Suppressor macrophage (primary cell): Measurements from ENCODE around the gene RACGAP1.
A peak's percentile ranks its signal among the peaks of the same experiment; 100 is the strongest.

Experiments
- DNase-seq, 4 experiments: peaks; one replicate each; pipeline ENCODE4 v3.0.0-alpha.2; 2020 to 2022

RACGAP1 gene

GRCh38 chr12:49954863-49955830 lies 70.1 kb downstream of the RACGAP1 start:
- DNase-seq: no peak

- no peak for DNase-seq
Measured at GRCh38 chr12:49953961-49954846, 71.1 kb downstream of the RACGAP1 start.

GRCh38 chr12:49953151-49953550 lies 72.1 kb downstream of the RACGAP1 start:
- DNase-seq: no peak

- peak; percentile 38 to 76 (median 68) for DNase-seq
Measured at GRCh38 chr12:49952391-49953055, 72.8 kb downstream of the RACGAP1 start.

GRCh38 chr12:49951411-49952240 lies 73.7 kb downstream of the RACGAP1 start:
- peak; percentile 16 to 51 (median 34) for DNase-seq

GRCh38 chr12:49950273-49951251 lies 74.7 kb downstream of the RACGAP1 start, which contains the start of gene AQP2:
TSS of gene AQP2 (plus strand) at chr12:49950737. CDS start at chr12:49950831, 94 bp downstream.
- peak in 1 of 4 experiments; percentile 3 for DNase-seq

- peak in 1 of 4 experiments; percentile 0 for DNase-seq
Measured at GRCh38 chr12:49949866-49950265, 75.4 kb downstream of the RACGAP1 start.

GRCh38 chr12:49948866-49949845 lies 76.1 kb downstream of the RACGAP1 start:
- DNase-seq: peak in 3 of 4 experiments; percentile 39 to 77 (median 73)

- DNase-seq: no peak
Measured at GRCh38 chr12:49947593-49948226, 77.6 kb downstream of the RACGAP1 start.

GRCh38 chr12:49946497-49946896 lies 78.8 kb downstream of the RACGAP1 start:
- no peak for DNase-seq

GRCh38 chr12:49946086-49946485 lies 79.2 kb downstream of the RACGAP1 start:
- DNase-seq: no peak

- peak; percentile 84 to 93 (median 88) for DNase-seq
Measured at GRCh38 chr12:49945394-49946080, 79.8 kb downstream of the RACGAP1 start.

GRCh38 chr12:49944718-49945117 lies 80.6 kb downstream of the RACGAP1 start:
- no peak for DNase-seq

GRCh38 chr12:49944046-49944445 lies 81.2 kb downstream of the RACGAP1 start:
- peak in 1 of 4 experiments; percentile 1 for DNase-seq

- DNase-seq: peak in 1 of 4 experiments; percentile 2
Measured at GRCh38 chr12:49943625-49943960, 81.7 kb downstream of the RACGAP1 start.

- peak in 1 of 4 experiments; percentile 1 for DNase-seq
Measured at GRCh38 chr12:49942921-49943624, 82.2 kb downstream of the RACGAP1 start.

- DNase-seq: peak in 1 of 4 experiments; percentile 2
Measured at GRCh38 chr12:49942512-49942893, 82.8 kb downstream of the RACGAP1 start.
